B cell (primary cell): ENCODE results near the gene CHAC1. TPM values are rescaled to one million over a fixed set of nuclear protein-coding genes. Genes with fewer than 3 reads are reported as not detected.

Experiments
- ATAC-seq: fragments of 200-7000 bp; cut with Tn5 transposase; one replicate; pipeline ENCODE4 v1.10.0; 2021; ENCODE audit warnings: low read depth, mild to moderate bottlenecking, moderate number of reproducible peaks, moderate library complexity
- CTCF ChIA-PET: fragments of 350-600 bp; sonication (Branson Sonifier 250); formaldehyde crosslinking; loops from one replicate; lab custom pipeline; 2021; ENCODE audit warnings: antibody characterized with exemption, inconsistent platforms; lab: Charles Lee
- POLR2A ChIA-PET: fragments of 350-600 bp; sonication (Branson Sonifier 250); formaldehyde crosslinking; loops from one replicate; lab custom pipeline; 2021; ENCODE audit warnings: antibody characterized with exemption; lab: Charles Lee
- DNase-seq: peaks from one replicate; pipeline ENCODE4 v3.0.0; 2013
- H2AFZ ChIP-seq: 2 replicates; pipeline ENCODE4 v1.6.1; 2012; ENCODE audit warnings: mild to moderate bottlenecking, low read depth, low read length; ENCODE audit not compliant: insufficient read depth, poor library complexity, severe bottlenecking
- H3K27ac ChIP-seq, 2 donors: 1 replicate in 1 of 2; 2 replicates in 1 of 2; pipeline ENCODE4 v1.5.1; 2012 to 2013; ENCODE audit warnings: low read length in 2 of 2, mild to moderate bottlenecking in 2 of 2, moderate library complexity in 1 of 2
- H3K27me3 ChIP-seq, 4 experiments: fragments of 200-600 bp in 1 of 4; sonication (generic) in 1 of 4; replicated peaks in 1 of 4; 1 replicate in 2 of 4; 2 replicates in 2 of 4; pipeline versions ENCODE4 v1.6.1 to v1.7.0; 2013 to 2016; ENCODE audit warnings: low read length in 3 of 4, mild to moderate bottlenecking in 2 of 4, mixed read lengths in 1 of 4, moderate library complexity in 1 of 4; ENCODE audit not compliant: insufficient read depth in 4 of 4, control insufficient read depth in 3 of 4; ENCODE audit errors: control extremely low read depth in 1 of 4
- H3K36me3 ChIP-seq, 2 experiments: replicated peaks in 1 of 2; 1 replicate in 1 of 2; 2 replicates in 1 of 2; pipeline versions ENCODE4 v1.6.1 to v1.7.1; 2013; ENCODE audit warnings: low read length in 1 of 2; ENCODE audit not compliant: insufficient read depth in 2 of 2, control insufficient read depth in 1 of 2; ENCODE audit errors: control extremely low read depth in 1 of 2, extremely low read depth in 1 of 2
- H3K4me1 ChIP-seq, 2 donors: fragments of 200-600 bp in 1 of 2; sonication (generic) in 1 of 2; 1 replicate in 1 of 2; 2 replicates in 1 of 2; pipeline versions ENCODE4 v1.5.1 to v1.6.1; 2013 to 2017; ENCODE audit warnings: low read length in 2 of 2; ENCODE audit not compliant: control insufficient read depth in 2 of 2, insufficient read depth in 2 of 2
- H3K4me2 ChIP-seq: replicated peaks from 2 replicates; pipeline ENCODE3; 2012; ENCODE audit warnings: mild to moderate bottlenecking, low read depth, low read length; ENCODE audit not compliant: poor library complexity, severe bottlenecking
- H3K4me3 ChIP-seq, 5 experiments: fragments of 200-600 bp in 1 of 5; sonication (generic) in 1 of 5; 1 replicate in 3 of 5; 2 replicates in 2 of 5; pipeline versions ENCODE4 v1.5.1 to v1.7.0; 2011 to 2016; ENCODE audit warnings: low read length in 4 of 5, mild to moderate bottlenecking in 4 of 5, low read depth in 2 of 5, control low read depth in 1 of 5, moderate library complexity in 1 of 5; ENCODE audit not compliant: insufficient read depth in 1 of 5; ENCODE audit errors: control extremely low read depth in 1 of 5, extremely low read depth in 1 of 5
- H3K79me2 ChIP-seq: fragments of 200-600 bp; sonication (generic); one replicate; pipeline ENCODE4 v1.6.0; 2016; ENCODE audit warnings: low read length; ENCODE audit not compliant: control insufficient read depth, insufficient read depth
- H3K9ac ChIP-seq: fragments of 200-600 bp; sonication (generic); 2 replicates; pipeline ENCODE4 v1.6.1; 2017; ENCODE audit warnings: mild to moderate bottlenecking, low read length, moderate library complexity
- H3K9me3 ChIP-seq, 3 donors: one replicate each; pipeline versions ENCODE4 v1.6.1 to v1.7.1; 2013; ENCODE audit warnings: low read length in 2 of 3; ENCODE audit not compliant: control insufficient read depth in 2 of 3, insufficient read depth in 1 of 3; ENCODE audit errors: control extremely low read depth in 1 of 3
- H4K20me1 ChIP-seq: 2 replicates; pipeline ENCODE4 v1.6.0; 2012; ENCODE audit warnings: mild to moderate bottlenecking, low read length; ENCODE audit not compliant: insufficient read depth, control insufficient read depth, poor library complexity, severe bottlenecking
- H3K27ac Mint-ChIP-seq: one replicate; pipeline ENCODE4 v1.8.0; 2021; ENCODE audit warnings: mixed read lengths
- H3K27me3 Mint-ChIP-seq: one replicate; pipeline ENCODE4 v1.8.0; 2021; ENCODE audit warnings: mixed read lengths
- H3K4me1 Mint-ChIP-seq: one replicate; pipeline ENCODE4 v1.8.0; 2021; ENCODE audit warnings: mixed read lengths
- H3K4me3 Mint-ChIP-seq: one replicate; pipeline ENCODE4 v1.8.0; 2021; ENCODE audit warnings: mixed read lengths
- H3K9me3 Mint-ChIP-seq: one replicate; pipeline ENCODE4 v1.8.0; 2022; ENCODE audit warnings: mixed read lengths; ENCODE audit not compliant: insufficient read depth
- CTCF ChIP-seq: fragments of 200-600 bp; IDR thresholded peaks from one replicate; pipeline ENCODE4 v1.8.0; 2022; ENCODE audit warnings: antibody characterized with exemption, mild to moderate bottlenecking
- EZH2 ChIP-seq: IDR thresholded peaks from 2 replicates; pipeline ENCODE4 v1.6.1; 2012; ENCODE audit warnings: borderline replicate concordance, low read depth, mild to moderate bottlenecking, moderate library complexity, low read length; ENCODE audit not compliant: insufficient read depth, poor library complexity, severe bottlenecking
- WGBS: methylation state at CpG from one replicate; pipeline ENCODE4 v1.1.5; 2013; ENCODE audit warnings: missing lambda C conversion rate; ENCODE audit not compliant: insufficient coverage; 5-methylcytosine and 5-hydroxymethylcytosine counted together
- intact Hi-C: fragments of 100-400 bp; cut with micrococcal nuclease; formaldehyde crosslinking; loops from one replicate; pipeline ENCODE4 v1.10.0; 2022
- polyA minus RNA-seq: library from RNA; depleted of rRNA, polyadenylated mRNA; stranded (reverse); fragments of >200 nt; gene quantifications from 2 replicates; pipeline ENCODE4 v1.2.3, GENCODE V29; 2012
- polyA plus RNA-seq: library from polyadenylated mRNA; depleted of rRNA; stranded (reverse); fragments of >200 nt; gene quantifications from 2 replicates; pipeline ENCODE4 v1.2.3, GENCODE V29; 2012
- total RNA-seq, 2 donors: library from RNA; stranded (reverse); fragments of 120-200 nt in 1 of 2; gene quantifications; 1 replicate in 1 of 2; 2 replicates in 1 of 2; pipeline versions ENCODE4 v1.2.3 to v1.2.4, GENCODE V29; 2013 to 2022

The CHAC1 gene
- total RNA-seq: 3.1 and 3.6 TPM in 2 replicates
- 0.28 TPM for total RNA-seq (2013)
- 0.81 and 1.2 TPM in 2 replicates for polyA plus RNA-seq
- 2.2 and 6.1 TPM in 2 replicates for polyA minus RNA-seq

GRCh38 chr15:40952901-40953712, at the start of gene CHAC1:
CHAC1 (plus strand) TSS chr15:40953471; CDS start chr15:40953584, 113 bp downstream.
- peak within 1 kb of the TSS; percentile 97 for H3K4me2 ChIP-seq
- H3K27ac Mint-ChIP-seq: peak within 1 kb of the TSS; percentile 84
- H2AFZ ChIP-seq: peak within 1 kb of the TSS; percentile 92
- ChIA-PET POLR2A (interaction anchor here (0.8 to 2.6 kb wide), 3 partner anchors 12 to 163 kb away, joined by 3 to 20 read pairs (median 3); partner anchors contain the start of gene INO80), CTCF (interaction anchor here (0.6 to 4.7 kb wide), 10 partner anchors 11 to 632 kb away, joined by 3 to 49 read pairs (median 4); partner anchors contain the start of genes DLL4 and VPS18)
- TF ChIP-seq CTCF: no peak
- TF ChIP-seq EZH2: no peak
- peaks cover 9% of the 10 kb centered on the region for H3K27me3 Mint-ChIP-seq
- peak; percentile 95 for DNase-seq
- peak within 1 kb of the TSS in 1 of 2 donors; percentile 25 for H3K27ac ChIP-seq
- H3K9ac ChIP-seq: peak within 1 kb of the TSS; percentile 68
- H4K20me1 ChIP-seq: no peaks in the 10 kb centered on the region
- under 1% methylated on average over 72 of the region's 72 CpGs for WGBS
- H3K4me3 Mint-ChIP-seq: peak within 1 kb of the TSS; percentile 93
- peaks cover 18% of the 10 kb centered on the region for H3K4me1 Mint-ChIP-seq
- H3K27me3 ChIP-seq: peaks cover 0 to 14% (median 2%) of the 10 kb centered on the region in 4 experiments
- no peaks in the 10 kb centered on the region for H3K9me3 ChIP-seq
- H3K4me3 ChIP-seq: peak within 1 kb of the TSS; percentile 40 to 74 (median 64)
- no peaks in the 10 kb centered on the region for H3K36me3 ChIP-seq
- peak; percentile 97 for ATAC-seq
- intact Hi-C loops: loop anchor here (1.0 to 5.0 kb wide), 5 partner anchors 11 to 278 kb away; partner anchors contain the start of genes CHP1, INO80 and VPS18
- no peaks in the 10 kb centered on the region for H3K79me2 ChIP-seq
- H3K9me3 Mint-ChIP-seq: no peaks in the 10 kb centered on the region
- peaks cover 9 to 14% of the 10 kb centered on the region in 2 donors for H3K4me1 ChIP-seq
